Psoas muscle (tissue), 8 donors: ENCODE results near the gene EIF6. TPM values are rescaled to one million over a fixed set of nuclear protein-coding genes. Genes with fewer than 3 reads are reported as not detected.

Experiments used
- ATAC-seq, 4 donors: fragments of 200-7000 bp; cut with Tn5 transposase; one replicate each; pipeline ENCODE4 v1.9.1; 2020; ENCODE audit warnings: moderate library complexity in 3 of 4, mild to moderate bottlenecking in 2 of 4
- DNase-seq, 2 donors: peaks; one replicate each; pipeline ENCODE4 v3.0.0-alpha.2; 2020
- H3K27ac ChIP-seq: fragments of 200-600 bp; one replicate; pipeline ENCODE4 v1.8.0; 2022
- H3K27me3 ChIP-seq, 3 donors: fragments of 200-600 bp in 1 of 3; one replicate each; pipeline versions ENCODE4 v1.6.1 to v1.8.0; 2013 to 2022; ENCODE audit warnings: low read length in 2 of 3, mild to moderate bottlenecking in 2 of 3, moderate library complexity in 1 of 3; ENCODE audit not compliant: insufficient read depth in 3 of 3
- H3K36me3 ChIP-seq, 2 donors: fragments of 200-600 bp in 1 of 2; one replicate each; pipeline versions ENCODE4 v1.6.1 to v1.8.0; 2013 to 2022; ENCODE audit warnings: low read depth in 1 of 2, mild to moderate bottlenecking in 1 of 2, moderate library complexity in 1 of 2; ENCODE audit not compliant: insufficient read depth in 1 of 2
- H3K4me1 ChIP-seq: fragments of 200-600 bp; one replicate; pipeline ENCODE4 v1.8.0; 2022
- H3K4me3 ChIP-seq: fragments of 200-600 bp; one replicate; pipeline ENCODE4 v1.8.0; 2022; ENCODE audit warnings: mild to moderate bottlenecking
- H3K9me3 ChIP-seq: fragments of 200-600 bp; one replicate; pipeline ENCODE4 v1.8.0; 2022
- WGBS, 3 donors: extraction: QIAGEN DNeasy Blood & Tissue Kit; methylation state at CpG; one replicate each; pipeline versions ENCODE4 v1.1.6 to v1.1.7; 2013; 5-methylcytosine and 5-hydroxymethylcytosine counted together
- intact Hi-C, 2 donors: fragments of 100-400 bp; cut with DNase I; formaldehyde crosslinking; loops; one replicate each; pipeline versions ENCODE4 v1.11.0 to v1.14.2; 2022
- polyA plus RNA-seq, 3 donors: library from polyadenylated mRNA; stranded (reverse); fragments of 200-250 nt; gene quantifications; one replicate each; pipeline ENCODE4 v1.2.3, GENCODE V29; 2013
- total RNA-seq, 4 donors: library from RNA; stranded (reverse); fragmentation: NEBNext Ultra II Directional in 2 of 4; extraction: Animal tissue kit (Norgen Biotek cat#: 25700) in 2 of 4; gene quantifications; one replicate each; pipeline versions ENCODE4 v1.2.1 to v1.2.4, GENCODE V29; 2021 to 2023
- TF ChIP-seq, protein P1 (sequence below): fragments of 200-600 bp; IDR thresholded peaks from one replicate; pipeline ENCODE4 v1.8.0; 2022; ENCODE audit warnings: antibody characterized with exemption
- donor health status: healthy with polysubstance abuse.
- donor health status: DM: no; HTN: no; CAD: no; lungs with moderate emphysema.
- donor health status: Bipolar disorder and iron deficiency.
- donor health status: healthy.
- donor health status: DM: yes; HTN: yes; CAD: no.
- donor health status: DM: no; HTN: no; CAD: no.
- donor health status: DM: no; HTN: no; CAD: no.
- donor health status: DM: yes; HTN: yes; CAD: no.

Gene EIF6
- total and polyA plus RNA-seq, 7 donors = 44.3 to 169 (median 63.0) TPM

DNA sequence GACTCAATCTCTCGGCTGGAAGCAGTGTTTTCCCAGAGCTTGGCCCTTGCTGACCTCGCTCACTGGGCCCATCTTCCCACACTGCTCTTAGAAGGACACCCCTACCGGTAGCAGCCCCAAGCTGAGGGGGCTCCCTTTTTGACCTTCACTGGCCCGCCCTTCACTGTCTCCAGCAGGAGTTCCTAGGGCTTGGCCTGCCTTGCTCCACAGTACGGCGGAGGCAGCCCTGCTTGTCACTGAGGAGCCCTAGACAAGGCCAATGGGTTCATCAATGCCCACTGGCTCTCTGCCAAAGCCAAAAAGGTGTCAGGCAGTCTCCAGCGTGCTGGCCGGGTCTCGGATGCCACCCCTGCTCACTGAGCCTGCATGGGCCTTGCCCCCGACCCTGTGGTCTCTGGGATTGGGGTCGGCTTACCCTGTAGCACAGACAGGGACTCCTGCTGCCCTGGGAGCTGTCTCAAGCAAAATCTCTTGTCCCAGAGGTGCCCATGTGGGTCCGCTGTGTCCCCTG lies 8.8 kb downstream of the EIF6 start:
- DNase-seq = no peak
- Histone ChIP-seq H3K9me3 (no peaks in the 10 kb centered on the region), H3K4me3 (no peak overlapping the region), H3K36me3 (peaks cover 2 to 60% of the 10 kb centered on the region in 2 donors), H3K27me3 (no peaks in the 10 kb centered on the region), H3K27ac (no peak overlapping the region), H3K4me1 (peaks cover 8% of the 10 kb centered on the region)
- TF ChIP-seq, protein P1, sequence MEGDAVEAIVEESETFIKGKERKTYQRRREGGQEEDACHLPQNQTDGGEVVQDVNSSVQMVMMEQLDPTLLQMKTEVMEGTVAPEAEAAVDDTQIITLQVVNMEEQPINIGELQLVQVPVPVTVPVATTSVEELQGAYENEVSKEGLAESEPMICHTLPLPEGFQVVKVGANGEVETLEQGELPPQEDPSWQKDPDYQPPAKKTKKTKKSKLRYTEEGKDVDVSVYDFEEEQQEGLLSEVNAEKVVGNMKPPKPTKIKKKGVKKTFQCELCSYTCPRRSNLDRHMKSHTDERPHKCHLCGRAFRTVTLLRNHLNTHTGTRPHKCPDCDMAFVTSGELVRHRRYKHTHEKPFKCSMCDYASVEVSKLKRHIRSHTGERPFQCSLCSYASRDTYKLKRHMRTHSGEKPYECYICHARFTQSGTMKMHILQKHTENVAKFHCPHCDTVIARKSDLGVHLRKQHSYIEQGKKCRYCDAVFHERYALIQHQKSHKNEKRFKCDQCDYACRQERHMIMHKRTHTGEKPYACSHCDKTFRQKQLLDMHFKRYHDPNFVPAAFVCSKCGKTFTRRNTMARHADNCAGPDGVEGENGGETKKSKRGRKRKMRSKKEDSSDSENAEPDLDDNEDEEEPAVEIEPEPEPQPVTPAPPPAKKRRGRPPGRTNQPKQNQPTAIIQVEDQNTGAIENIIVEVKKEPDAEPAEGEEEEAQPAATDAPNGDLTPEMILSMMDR = no peak
- intact Hi-C loops = loop anchor here in 1 of 2 donors (10.0 kb wide), 2 partner anchors 131 to 441 kb away; partner anchors contain the start of gene EDEM2
- WGBS, 3 donors = 83 to 91% (median 84%) methylated on average over 11 to 12 of the region's 12 CpGs
- ATAC-seq = no peak

DNA sequence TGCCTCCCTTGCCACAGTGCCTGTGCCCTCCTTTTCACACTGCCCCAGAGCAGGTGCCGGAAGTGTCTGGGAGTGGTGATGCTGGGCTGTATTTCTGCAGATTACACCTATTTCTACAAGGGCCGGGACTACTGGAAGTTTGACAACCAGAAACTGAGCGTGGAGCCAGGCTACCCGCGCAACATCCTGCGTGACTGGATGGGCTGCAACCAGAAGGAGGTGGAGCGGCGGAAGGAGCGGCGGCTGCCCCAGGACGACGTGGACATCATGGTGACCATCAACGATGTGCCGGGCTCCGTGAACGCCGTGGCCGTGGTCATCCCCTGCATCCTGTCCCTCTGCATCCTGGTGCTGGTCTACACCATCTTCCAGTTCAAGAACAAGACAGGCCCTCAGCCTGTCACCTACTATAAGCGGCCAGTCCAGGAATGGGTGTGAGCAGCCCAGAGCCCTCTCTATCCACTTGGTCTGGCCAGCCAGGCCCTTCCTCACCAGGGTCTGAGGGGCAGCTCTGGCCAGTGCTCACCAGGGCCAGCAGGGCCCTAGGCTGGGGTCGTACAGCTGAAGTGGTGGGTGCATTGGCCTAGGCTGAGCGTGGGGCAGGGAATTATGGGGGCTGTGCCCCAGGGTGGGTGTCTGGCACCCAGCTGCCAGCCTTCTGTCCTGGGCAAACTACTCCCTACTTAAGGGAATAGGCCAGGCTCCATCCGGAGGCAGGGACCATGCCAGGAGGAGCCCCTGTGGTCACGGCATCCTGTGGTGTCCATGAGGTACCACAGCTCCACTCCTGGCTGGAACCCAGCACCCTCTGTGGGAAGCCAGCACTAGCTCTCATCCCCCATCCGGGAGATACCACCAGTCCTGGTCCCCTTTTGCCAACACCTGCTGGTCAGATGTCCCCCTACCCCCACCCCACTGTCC lies 10.1 kb downstream of the EIF6 start:
- no peaks in the 10 kb centered on the region for H3K27me3 ChIP-seq
- 85 to 92% (median 88%) methylated on average over 24 of the region's 24 CpGs for WGBS, 3 donors
- no peak for DNase-seq
- no peaks in the 10 kb centered on the region for H3K9me3 ChIP-seq
- intact Hi-C loops = loop anchor here (5.0 to 10.0 kb wide), 3 partner anchors 127 to 440 kb away; partner anchors contain the start of gene EDEM2 (in 2 of the 2)
- no peak overlapping the region for H3K27ac ChIP-seq
- TF ChIP-seq, protein P1 = no peak
- ATAC-seq = no peak
- H3K4me3 ChIP-seq = no peak overlapping the region
- H3K36me3 ChIP-seq = peaks cover 0 to 60% of the 10 kb centered on the region in 2 donors
- peaks cover 8% of the 10 kb centered on the region for H3K4me1 ChIP-seq

DNA sequence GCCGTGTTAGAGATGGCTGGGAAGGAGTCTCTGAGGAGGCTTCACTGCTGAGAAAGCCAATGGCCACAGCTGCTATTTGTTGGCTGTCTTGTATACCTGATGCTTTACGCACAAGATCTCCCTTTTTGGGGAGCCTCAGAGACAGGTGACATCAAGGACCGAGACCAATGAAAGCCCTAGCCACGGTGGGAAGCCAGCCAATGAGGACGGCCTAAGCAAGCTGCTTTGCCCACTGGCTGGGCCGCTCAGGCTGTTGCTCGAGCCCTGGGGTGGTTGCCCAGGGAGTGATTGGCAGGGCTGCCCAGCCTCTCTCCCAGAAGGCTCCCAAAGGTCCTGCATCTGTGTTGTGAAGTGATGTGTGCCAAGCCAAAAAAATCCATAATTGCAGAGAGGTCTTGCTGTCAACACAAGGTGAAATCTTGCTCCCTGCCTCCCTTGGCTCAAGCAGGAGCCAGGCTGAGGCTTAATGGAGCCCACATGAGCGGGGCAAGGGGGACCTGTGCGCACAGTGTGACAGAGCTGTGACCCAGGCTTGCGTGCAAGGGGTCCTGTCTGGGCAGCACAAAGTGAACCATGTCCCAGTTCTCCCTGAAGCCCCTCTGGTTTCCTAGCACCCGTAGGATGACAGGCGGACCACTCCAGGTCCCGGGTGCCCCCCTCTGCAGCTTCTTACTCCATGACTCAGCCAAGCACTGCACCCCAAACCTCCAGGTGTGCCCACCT lies 11.0 kb downstream of the EIF6 start:
- Histone ChIP-seq H3K4me1 (peaks cover 8% of the 10 kb centered on the region), H3K36me3 (peaks cover 0 to 53% of the 10 kb centered on the region in 2 donors), H3K27me3 (no peaks in the 10 kb centered on the region), H3K9me3 (no peaks in the 10 kb centered on the region), H3K4me3 (no peak overlapping the region), H3K27ac (no peak overlapping the region)
- intact Hi-C loops = loop anchor here (5.0 to 10.0 kb wide), 3 partner anchors 126 to 439 kb away; partner anchors contain the start of gene EDEM2 (in 2 of the 2)
- DNase-seq = peak in 1 of 2 donors; percentile 63
- 51 to 68% (median 58%) methylated on average over 13 of the region's 13 CpGs for whole genome bisulfite sequencing, 3 donors
- no peak for ATAC-seq
- TF ChIP-seq, protein P1 = no peak

DNA sequence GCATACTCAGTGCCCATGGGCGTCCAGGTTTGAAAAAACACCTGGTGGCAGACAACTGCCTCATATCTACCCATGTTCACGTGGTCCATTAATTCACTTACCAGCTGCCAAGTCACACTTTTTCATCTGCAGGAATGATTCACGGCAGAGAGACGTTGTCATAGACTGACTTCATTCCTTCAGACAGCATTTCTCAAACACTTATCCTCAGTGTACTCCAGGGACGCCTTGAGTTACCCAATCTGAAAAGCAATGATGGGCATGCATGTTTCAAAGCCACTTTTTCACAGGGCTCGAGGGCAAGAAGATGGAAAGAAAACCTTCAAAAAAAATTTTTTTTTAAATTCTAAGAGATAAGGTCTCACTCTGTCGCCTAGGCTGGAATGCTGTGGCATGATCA lies 12.7 kb downstream of the EIF6 start:
- no peak for ATAC-seq
- WGBS, 3 donors = 63 to 67% (median 64%) methylated on average over 7 of the region's 7 CpGs
- DNase-seq = no peak
- intact Hi-C loops = loop anchor here (5.0 to 10.0 kb wide), 3 partner anchors 125 to 437 kb away; partner anchors contain the start of gene EDEM2 (in 2 of the 2)
- Histone ChIP-seq H3K27ac (no peak overlapping the region), H3K36me3 (peaks cover 0 to 64% of the 10 kb centered on the region in 2 donors), H3K4me3 (no peak overlapping the region), H3K9me3 (no peaks in the 10 kb centered on the region), H3K4me1 (peaks cover 6% of the 10 kb centered on the region), H3K27me3 (no peaks in the 10 kb centered on the region)
- TF ChIP-seq, protein P1 = no peak
